Colonic mucosa (tissue), 4 donors: ENCODE data around the gene MED12. TPM values are rescaled to one million over a fixed set of nuclear protein-coding genes. Genes with fewer than 3 reads are reported as not detected.

Source experiments
- DNase-seq: peaks from one replicate; pipeline ENCODE4 v3.0.0-alpha.2; 2020
- H3K27ac ChIP-seq: fragments of 200-600 bp; one replicate; pipeline ENCODE4 v1.8.0; 2021
- H3K27me3 ChIP-seq: fragments of 200-600 bp; one replicate; pipeline ENCODE4 v1.8.0; 2021
- H3K36me3 ChIP-seq: fragments of 200-600 bp; one replicate; pipeline ENCODE4 v1.8.0; 2021
- H3K4me1 ChIP-seq: fragments of 200-600 bp; one replicate; pipeline ENCODE4 v1.8.0; 2021; ENCODE audit warnings: mild to moderate bottlenecking
- H3K4me3 ChIP-seq: fragments of 200-600 bp; one replicate; pipeline ENCODE4 v1.8.0; 2021
- H3K9ac ChIP-seq, 2 donors: one replicate each; pipeline ENCODE4 v1.7.0; 2013; ENCODE audit warnings: control low read depth in 2 of 2, low read depth in 2 of 2, low read length in 2 of 2
- H3K9me3 ChIP-seq: fragments of 200-600 bp; one replicate; pipeline ENCODE4 v1.8.0; 2021
- CTCF ChIP-seq: fragments of 200-600 bp; IDR thresholded peaks from one replicate; pipeline ENCODE4 v1.8.0; 2022; ENCODE audit warnings: antibody characterized with exemption, mild to moderate bottlenecking
- intact Hi-C: fragments of 100-400 bp; cut with DNase I; formaldehyde crosslinking; loops from one replicate; pipeline ENCODE4 v1.14.1; 2022
- total RNA-seq, 2 donors: library from RNA; stranded (reverse); fragmentation: NEBNext Ultra II Directional in 1 of 2; extraction: Animal tissue kit (Norgen Biotek cat#: 25700) in 1 of 2; gene quantifications; one replicate each; pipeline ENCODE4 v1.2.1, GENCODE V29; 2021
- donor health status: healthy.
- donor health status: DM: no; HTN: no; CAD: no.
- donor health status: DM: no; HTN: no; CAD: no.

Gene MED12
- total RNA-seq, 2 donors from 2014 or later: 35.1 to 39.7 TPM

GRCh38 chrX:71118985-71119535 lies 664 bp downstream of the MED12 start:
- peak; percentile 32 for DNase-seq
- peaks cover 7% of the 10 kb centered on the region for H3K27me3 ChIP-seq
- intact Hi-C loops: no loop called here
- H3K4me3 ChIP-seq: peak overlapping the region; percentile 42
- no peaks in the 10 kb centered on the region for H3K4me1 ChIP-seq
- no peaks in the 10 kb centered on the region for H3K36me3 ChIP-seq
- peak overlapping the region; percentile 65 for H3K27ac ChIP-seq
- no peak for TF ChIP-seq CTCF
- H3K9ac ChIP-seq: peak overlapping the region; percentile 57 to 70
- H3K9me3 ChIP-seq: no peaks in the 10 kb centered on the region

- Histone ChIP-seq H3K9ac (no peak overlapping the region), H3K36me3 (no peaks in the 10 kb centered on the region), H3K4me1 (no peaks in the 10 kb centered on the region), H3K27me3 (no peaks in the 10 kb centered on the region), H3K4me3 (no peak overlapping the region), H3K9me3 (no peaks in the 10 kb centered on the region), H3K27ac (no peak overlapping the region)
- no peak for TF ChIP-seq CTCF
- intact Hi-C loops: no loop called here
- no peak for DNase-seq
These were observed 9.9 kb downstream of the MED12 start for GRCh38 chrX:71128166-71128833.

- no peak overlapping the region for H3K4me3 ChIP-seq
- intact Hi-C loops: no loop called here
- H3K27me3 ChIP-seq: no peaks in the 10 kb centered on the region
- no peaks in the 10 kb centered on the region for H3K36me3 ChIP-seq
- peak; percentile 72 for TF ChIP-seq CTCF
- peak; percentile 74 for DNase-seq
- no peak overlapping the region for H3K27ac ChIP-seq
- H3K9ac ChIP-seq: no peak overlapping the region
- no peaks in the 10 kb centered on the region for H3K4me1 ChIP-seq
- H3K9me3 ChIP-seq: no peaks in the 10 kb centered on the region
These were observed 10.7 kb downstream of the MED12 start for GRCh38 chrX:71128915-71129765.

- no peak for DNase-seq
- no peaks in the 10 kb centered on the region for H3K27me3 ChIP-seq
- H3K4me1 ChIP-seq: no peaks in the 10 kb centered on the region
- intact Hi-C loops: no loop called here
- TF ChIP-seq CTCF: no peak
- no peaks in the 10 kb centered on the region for H3K9me3 ChIP-seq
- H3K9ac ChIP-seq: no peak overlapping the region
- no peak overlapping the region for H3K27ac ChIP-seq
- H3K36me3 ChIP-seq: no peaks in the 10 kb centered on the region
- H3K4me3 ChIP-seq: no peak overlapping the region
These were observed 13.1 kb downstream of the MED12 start for GRCh38 chrX:71131510-71131909.

GRCh38 chrX:71140440-71140839 lies 22.0 kb downstream of the MED12 start:
- H3K4me3 ChIP-seq: no peak overlapping the region
- intact Hi-C loops: no loop called here
- no peaks in the 10 kb centered on the region for H3K36me3 ChIP-seq
- no peaks in the 10 kb centered on the region for H3K9me3 ChIP-seq
- TF ChIP-seq CTCF: no peak
- H3K4me1 ChIP-seq: no peaks in the 10 kb centered on the region
- H3K27me3 ChIP-seq: no peaks in the 10 kb centered on the region
- no peak overlapping the region for H3K9ac ChIP-seq
- no peak for DNase-seq
- H3K27ac ChIP-seq: no peak overlapping the region
